IPS DF 6.9 (cell line): Measurements from ENCODE around the gene NPHP1.
A peak's percentile ranks its signal among the peaks of the same experiment; 100 is the strongest.

Source experiments
- DNase-seq: peaks from one replicate; pipeline ENCODE4 v3.0.0-alpha.2; 2013; ENCODE audit warnings: low read depth, low spot score
- H3K27ac ChIP-seq: one replicate; pipeline ENCODE4 v1.5.1; 2013; ENCODE audit warnings: low read length, control low read depth
- H3K27me3 ChIP-seq: 2 replicates; pipeline ENCODE4 v1.6.1; 2013; ENCODE audit warnings: mild to moderate bottlenecking, low read length; ENCODE audit not compliant: control insufficient read depth, insufficient read depth
- H3K36me3 ChIP-seq: 2 replicates; pipeline ENCODE4 v1.6.1; 2013; ENCODE audit warnings: low read length; ENCODE audit not compliant: control insufficient read depth, insufficient read depth
- H3K4me1 ChIP-seq: 2 replicates; pipeline ENCODE4 v1.6.1; 2013; ENCODE audit warnings: low read length; ENCODE audit not compliant: control insufficient read depth, insufficient read depth
- H3K4me3 ChIP-seq: 2 replicates; pipeline ENCODE4 v1.5.1; 2013; ENCODE audit warnings: mild to moderate bottlenecking, low read length
- H3K9me3 ChIP-seq: 2 replicates; pipeline ENCODE4 v1.6.1; 2013; ENCODE audit warnings: low read length, inconsistent platforms; ENCODE audit not compliant: control insufficient read depth, insufficient read depth
- WGBS: extraction: QIAGEN DNeasy Blood & Tissue Kit; methylation state at CpG from one replicate; pipeline ENCODE4 v1.1.7; 2013; ENCODE audit warnings: mixed read lengths, missing lambda C conversion rate; ENCODE audit not compliant: insufficient read length, insufficient coverage; 5-methylcytosine and 5-hydroxymethylcytosine counted together

Gene NPHP1

GRCh38 chr2:110126906-110127305, 77.9 kb downstream of the NPHP1 start:
- Histone ChIP-seq H3K27ac (no peak overlapping the region), H3K9me3 (no peaks in the 10 kb centered on the region), H3K27me3 (no peaks in the 10 kb centered on the region), H3K36me3 (no peaks in the 10 kb centered on the region), H3K4me3 (no peak overlapping the region), H3K4me1 (no peaks in the 10 kb centered on the region)
- no CpG with 5 or more reads among the region's 2 CpGs for WGBS
- no peak for DNase-seq

GRCh38 chr2:110126086-110126773, 78.6 kb downstream of the NPHP1 start:
- Histone ChIP-seq H3K4me3 (no peak overlapping the region), H3K9me3 (no peaks in the 10 kb centered on the region), H3K4me1 (no peaks in the 10 kb centered on the region), H3K27ac (no peak overlapping the region), H3K36me3 (no peaks in the 10 kb centered on the region), H3K27me3 (no peaks in the 10 kb centered on the region)
- WGBS = no CpG with 5 or more reads among the region's 4 CpGs
- no peak for DNase-seq

- Histone ChIP-seq H3K9me3 (no peaks in the 10 kb centered on the region), H3K27me3 (no peaks in the 10 kb centered on the region), H3K27ac (no peak overlapping the region), H3K36me3 (no peaks in the 10 kb centered on the region), H3K4me1 (no peaks in the 10 kb centered on the region), H3K4me3 (no peak overlapping the region)
- no peak for DNase-seq
- whole genome bisulfite sequencing = no CpG with 5 or more reads among the region's 6 CpGs
Observed at GRCh38 chr2:110124939-110125691, 79.7 kb downstream of the NPHP1 start.

GRCh38 chr2:110124038-110124825, 80.6 kb downstream of the NPHP1 start:
- no peaks in the 10 kb centered on the region for H3K36me3 ChIP-seq
- no peak overlapping the region for H3K4me3 ChIP-seq
- no peak for DNase-seq
- H3K27ac ChIP-seq = no peak overlapping the region
- no peaks in the 10 kb centered on the region for H3K9me3 ChIP-seq
- no peaks in the 10 kb centered on the region for H3K27me3 ChIP-seq
- whole genome bisulfite sequencing = no CpG with 5 or more reads among the region's 4 CpGs
- no peaks in the 10 kb centered on the region for H3K4me1 ChIP-seq

GRCh38 chr2:110121592-110121991, 83.2 kb downstream of the NPHP1 start:
- Histone ChIP-seq H3K36me3 (no peaks in the 10 kb centered on the region), H3K27me3 (peaks cover 3% of the 10 kb centered on the region; the same call in 1 of the 2 replicates), H3K9me3 (no peaks in the 10 kb centered on the region), H3K4me3 (no peak overlapping the region), H3K27ac (no peak overlapping the region), H3K4me1 (no peaks in the 10 kb centered on the region)
- no peak for DNase-seq
- no CpG with 5 or more reads among the region's 3 CpGs for WGBS

- no CpG with 5 or more reads among the region's 2 CpGs for WGBS
- H3K4me1 ChIP-seq = no peaks in the 10 kb centered on the region
- no peaks in the 10 kb centered on the region for H3K36me3 ChIP-seq
- H3K27me3 ChIP-seq = peaks cover 6% of the 10 kb centered on the region; the same call in 1 of the 2 replicates
- no peaks in the 10 kb centered on the region for H3K9me3 ChIP-seq
- no peak overlapping the region for H3K4me3 ChIP-seq
- no peak for DNase-seq
- no peak overlapping the region for H3K27ac ChIP-seq
Observed at GRCh38 chr2:110121052-110121334, 83.8 kb downstream of the NPHP1 start.

DNA sequence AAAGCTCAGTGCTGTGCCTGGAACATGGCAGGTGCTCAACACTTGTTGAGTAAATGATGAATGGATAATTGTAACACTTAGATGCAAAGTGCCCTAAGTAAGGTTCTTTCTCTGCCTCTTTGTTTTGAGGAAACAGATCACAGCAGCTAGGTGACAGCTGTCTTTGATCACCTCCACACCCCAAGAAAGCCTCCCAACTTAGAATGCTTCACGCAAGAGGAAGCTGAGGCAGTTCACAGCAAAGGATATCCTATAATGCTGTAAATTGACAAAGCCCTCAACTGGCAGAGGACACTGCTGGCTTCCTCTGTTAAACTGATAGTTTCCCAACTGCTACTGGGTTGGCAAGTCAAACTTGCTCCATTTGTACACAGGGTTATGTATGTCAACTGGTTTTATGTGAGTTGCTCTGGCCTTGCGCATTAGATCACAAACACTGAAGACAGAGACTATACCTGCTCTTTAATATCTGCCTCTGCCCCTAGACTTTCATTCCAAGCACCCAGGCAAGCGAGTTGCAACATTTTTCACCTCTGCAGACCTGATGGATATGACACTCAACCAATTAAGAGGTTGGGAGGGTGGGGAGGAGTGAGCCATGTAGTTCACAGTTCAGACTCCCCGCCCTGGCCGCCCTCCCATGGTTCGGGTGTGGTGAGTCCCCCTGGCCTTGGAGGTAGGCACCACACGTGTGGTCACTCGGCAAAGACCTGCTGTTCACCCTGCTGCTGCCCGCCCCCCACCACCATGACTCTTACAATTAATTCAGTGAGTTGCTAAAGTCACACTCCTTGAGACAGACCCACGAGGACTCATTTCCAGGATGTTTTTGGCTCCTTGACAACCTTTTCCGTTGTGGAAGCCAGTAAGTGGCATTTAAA, 84.4 kb downstream of the NPHP1 start:
- no peaks in the 10 kb centered on the region for H3K9me3 ChIP-seq
- peaks cover 9% of the 10 kb centered on the region; the same call in 1 of the 2 replicates for H3K27me3 ChIP-seq
- no peak overlapping the region for H3K4me3 ChIP-seq
- WGBS = no CpG with 5 or more reads among the region's 11 CpGs
- no peaks in the 10 kb centered on the region for H3K4me1 ChIP-seq
- H3K36me3 ChIP-seq = no peaks in the 10 kb centered on the region
- H3K27ac ChIP-seq = no peak overlapping the region
- no peak for DNase-seq

DNA sequence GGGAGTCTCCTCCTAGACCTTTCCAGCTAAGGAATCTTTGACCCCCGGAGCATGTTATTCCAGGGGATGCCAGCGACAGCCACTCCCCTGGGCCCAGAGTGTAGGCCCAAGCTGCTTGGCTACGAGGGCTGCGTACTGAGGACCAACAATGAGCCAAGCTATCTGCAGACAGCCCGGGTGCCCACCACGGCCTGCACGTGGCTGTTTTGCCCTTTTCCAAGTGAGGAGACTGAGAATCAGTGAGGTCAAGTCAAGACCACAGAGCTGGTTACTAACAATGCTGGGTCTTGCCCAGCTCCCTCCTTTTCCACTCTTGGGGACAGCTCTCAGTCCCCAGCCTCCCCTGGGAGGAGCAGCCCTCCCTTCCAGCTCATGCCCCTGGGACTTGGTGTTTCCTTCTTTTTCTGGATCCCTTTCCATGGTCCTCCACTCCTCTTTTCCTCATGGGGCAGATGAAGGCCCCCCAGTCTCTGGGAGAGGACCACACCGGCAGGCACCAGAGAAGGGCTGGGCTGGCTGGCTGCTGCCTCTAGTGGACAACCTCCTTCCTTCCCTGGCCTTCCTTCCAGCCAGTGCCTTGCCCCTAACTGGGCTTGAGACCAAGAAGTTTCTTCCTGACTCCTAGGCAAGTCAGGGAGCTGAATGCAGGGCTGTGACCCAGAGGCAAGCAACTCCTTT, 88.6 kb downstream of the NPHP1 start:
- WGBS = no CpG with 5 or more reads among the region's 8 CpGs
- Histone ChIP-seq H3K4me1 (no peaks in the 10 kb centered on the region), H3K4me3 (peak overlapping the region; percentile 52; the same call in 1 of the 2 replicates), H3K27ac (no peak overlapping the region), H3K9me3 (no peaks in the 10 kb centered on the region), H3K36me3 (no peaks in the 10 kb centered on the region), H3K27me3 (peaks cover 19% of the 10 kb centered on the region)
- DNase-seq = no peak

GRCh38 chr2:110115291-110116032, 89.4 kb downstream of the NPHP1 start, which contains the start of gene MALL:
Gene MALL (minus strand): TSS chr2:110115822. CDS start chr2:110115792, 30 bp downstream.
- Histone ChIP-seq H3K36me3 (no peaks in the 10 kb centered on the region), H3K27me3 (peaks cover 19% of the 10 kb centered on the region), H3K4me1 (no peaks in the 10 kb centered on the region), H3K9me3 (no peaks in the 10 kb centered on the region), H3K4me3 (peak within 1 kb of the TSS; percentile 52; the same call in 1 of the 2 replicates), H3K27ac (no peak within 1 kb of the TSS)
- no peak for DNase-seq
- WGBS = no CpG with 5 or more reads among the region's 62 CpGs
